H1 (cell line): Measurements from ENCODE around the gene TSHR. TPM values are rescaled to one million over a fixed set of nuclear protein-coding genes. Genes with fewer than 3 reads are reported as not detected.
A peak's percentile ranks its signal among the peaks of the same experiment; 100 is the strongest.

Source experiments
- CTCF ChIA-PET: fragments of 300-600 bp; sonication (Branson Sonifier 250); formaldehyde crosslinking; loops from one replicate; lab custom pipeline; 2021; ENCODE audit not compliant: partially characterized antibody; lab: Charles Lee
- POLR2A ChIA-PET: fragments of 300-600 bp; sonication (Branson Sonifier 250); formaldehyde crosslinking; loops from one replicate; lab custom pipeline; 2021; ENCODE audit warnings: inconsistent platforms; ENCODE audit not compliant: partially characterized antibody; lab: Charles Lee
- DNase-seq, 2 experiments: peaks; one replicate each; pipeline versions ENCODE4 v3.0.0 to v3.0.0-alpha.2; 2010 to 2022; ENCODE audit warnings: low spot score in 2 of 2, low read depth in 1 of 2, mixed read lengths in 1 of 2
- FAIRE-seq: peaks from 2 replicates; lab custom pipeline; 2011; peaks lifted over from hg19 to GRCh38; lab: Jason Lieb, UNC
- H2AFZ ChIP-seq: 2 replicates; pipeline ENCODE4 v1.8.1; 2012; ENCODE audit warnings: low read length, inconsistent platforms
- H2AK5ac ChIP-seq: 2 replicates; pipeline ENCODE4 v1.6.1; 2013; ENCODE audit warnings: low read depth, low read length
- H2BK120ac ChIP-seq: replicated peaks from 2 replicates; pipeline ENCODE3; 2013; ENCODE audit warnings: low read depth, low read length, inconsistent platforms
- H2BK12ac ChIP-seq: 2 replicates; pipeline ENCODE4 v1.6.1; 2013; ENCODE audit warnings: low read depth, low read length
- H2BK15ac ChIP-seq: 2 replicates; pipeline ENCODE4 v1.6.1; 2013; ENCODE audit warnings: low read length
- H2BK20ac ChIP-seq: 2 replicates; pipeline ENCODE4 v1.6.1; 2013; ENCODE audit warnings: low read length
- H2BK5ac ChIP-seq: 2 replicates; pipeline ENCODE4 v1.6.1; 2013; ENCODE audit warnings: low read depth, low read length
- H3K14ac ChIP-seq: 2 replicates; pipeline ENCODE4 v1.6.1; 2013; ENCODE audit warnings: inconsistent platforms; ENCODE audit not compliant: insufficient read length
- H3K18ac ChIP-seq: 2 replicates; pipeline ENCODE4 v1.6.1; 2013; ENCODE audit warnings: low read length; ENCODE audit errors: extremely low read depth
- H3K23ac ChIP-seq: 2 replicates; pipeline ENCODE4 v1.6.1; 2013; ENCODE audit warnings: inconsistent platforms; ENCODE audit not compliant: insufficient read length
- H3K23me2 ChIP-seq: 2 replicates; pipeline ENCODE4 v1.6.1; 2013; ENCODE audit warnings: low read depth, low read length
- H3K27ac ChIP-seq: 2 replicates; pipeline ENCODE4 v1.6.1; 2011; ENCODE audit warnings: low read depth, low read length, inconsistent platforms
- H3K27me3 ChIP-seq, 4 experiments: replicated peaks in 1 of 4; 1 replicate in 1 of 4; 2 replicates in 3 of 4; pipeline versions ENCODE4 v1.6.1 to v1.8.1; 2011 to 2013; ENCODE audit warnings: low read length in 3 of 4, mild to moderate bottlenecking in 3 of 4, inconsistent platforms in 2 of 4, mixed read lengths in 2 of 4, moderate library complexity in 1 of 4; ENCODE audit not compliant: control insufficient read depth in 3 of 4, insufficient read depth in 3 of 4; ENCODE audit errors: extremely low read depth in 1 of 4
- H3K36me3 ChIP-seq, 4 experiments: 2 replicates each; pipeline versions ENCODE4 v1.6.1 to v1.8.1; 2011 to 2013; ENCODE audit warnings: mild to moderate bottlenecking in 4 of 4, low read length in 3 of 4, moderate library complexity in 2 of 4, control low read depth in 1 of 4, inconsistent platforms in 1 of 4; ENCODE audit not compliant: insufficient read depth in 4 of 4, control insufficient read depth in 2 of 4
- H3K4ac ChIP-seq: replicated peaks from 2 replicates; pipeline ENCODE3; 2013; ENCODE audit warnings: low read length, low read depth, mixed read lengths, inconsistent platforms; ENCODE audit not compliant: insufficient read length
- H3K4me1 ChIP-seq, 4 experiments: replicated peaks in 1 of 4; 1 replicate in 1 of 4; 2 replicates in 3 of 4; pipeline versions ENCODE4 v1.6.1 to v1.8.1; 2011 to 2013; ENCODE audit warnings: low read length in 3 of 4, inconsistent platforms in 2 of 4, mixed read lengths in 1 of 4; ENCODE audit not compliant: insufficient read depth in 4 of 4, control insufficient read depth in 3 of 4
- H3K4me2 ChIP-seq, 2 experiments: 2 replicates each; pipeline versions ENCODE4 v1.6.1 to v1.8.1; 2011 to 2013; ENCODE audit warnings: low read depth in 2 of 2, low read length in 2 of 2, control low read depth in 1 of 2, inconsistent platforms in 1 of 2, mild to moderate bottlenecking in 1 of 2; ENCODE audit not compliant: insufficient read depth in 1 of 2
- H3K4me3 ChIP-seq, 4 experiments: fragments of 200-600, 300-600 bp in 1 of 4; sonication (generic), shearing (Covaris generic), sonication (Bioruptor Twin) in 1 of 4; 2 replicates each; pipeline versions ENCODE4 v1.5.1 to v1.8.1; 2011 to 2016; ENCODE audit warnings: low read length in 4 of 4, low read depth in 3 of 4, control low read depth in 2 of 4, inconsistent platforms in 2 of 4, mild to moderate bottlenecking in 2 of 4, mixed read lengths in 1 of 4, moderate library complexity in 1 of 4; ENCODE audit not compliant: insufficient read depth in 2 of 4; ENCODE audit errors: extremely low read depth in 1 of 4
- H3K56ac ChIP-seq: replicated peaks from 2 replicates; pipeline ENCODE3; 2013; ENCODE audit warnings: low read depth, mild to moderate bottlenecking, mixed read lengths, low read length, inconsistent platforms; ENCODE audit not compliant: insufficient read length
- H3K79me1 ChIP-seq: 2 replicates; pipeline ENCODE4 v1.6.1; 2013; ENCODE audit warnings: low read depth, low read length, control low read depth
- H3K79me2 ChIP-seq, 2 experiments: 2 replicates each; pipeline versions ENCODE4 v1.6.1 to v1.8.1; 2012 to 2013; ENCODE audit warnings: low read length in 2 of 2, mild to moderate bottlenecking in 2 of 2, inconsistent platforms in 1 of 2; ENCODE audit not compliant: insufficient read depth in 2 of 2, control insufficient read depth in 1 of 2
- H3K9ac ChIP-seq, 4 experiments: replicated peaks in 1 of 4; 1 replicate in 1 of 4; 2 replicates in 3 of 4; pipeline versions ENCODE4 v1.6.1 to v1.8.1; 2011 to 2013; ENCODE audit warnings: low read depth in 3 of 4, low read length in 3 of 4, control low read depth in 2 of 4, mild to moderate bottlenecking in 2 of 4, moderate library complexity in 2 of 4, inconsistent platforms in 1 of 4; ENCODE audit errors: extremely low read depth in 1 of 4
- H3K9me3 ChIP-seq, 2 experiments: 2 replicates each; pipeline versions ENCODE4 v1.6.1 to v1.8.1; 2012 to 2013; ENCODE audit warnings: mild to moderate bottlenecking in 2 of 2, moderate library complexity in 2 of 2, control low read depth in 1 of 2, inconsistent platforms in 1 of 2, low read depth in 1 of 2, low read length in 1 of 2, mixed read lengths in 1 of 2; ENCODE audit not compliant: insufficient read depth in 2 of 2
- H4K20me1 ChIP-seq, 2 experiments: replicated peaks in 1 of 2; 2 replicates each; pipeline versions ENCODE3 to v1.8.1; 2011 to 2013; ENCODE audit warnings: inconsistent platforms in 2 of 2, low read length in 2 of 2, mild to moderate bottlenecking in 1 of 2; ENCODE audit not compliant: insufficient read depth in 2 of 2, control insufficient read depth in 1 of 2
- H4K5ac ChIP-seq: 2 replicates; pipeline ENCODE4 v1.6.1; 2013; ENCODE audit warnings: low read length, low read depth, mixed read lengths, inconsistent platforms; ENCODE audit not compliant: insufficient read length
- H4K8ac ChIP-seq: 2 replicates; pipeline ENCODE4 v1.8.0; 2013; ENCODE audit warnings: mild to moderate bottlenecking, moderate library complexity, low read length, inconsistent platforms; ENCODE audit not compliant: insufficient read depth; ENCODE audit errors: extremely low read depth
- H4K91ac ChIP-seq: replicated peaks from 2 replicates; pipeline ENCODE3; 2013; ENCODE audit warnings: low read length, mixed read lengths, inconsistent platforms; ENCODE audit not compliant: insufficient read length
- KDM5A ChIP-seq: fragments of 200-600 bp; IDR thresholded peaks from 2 replicates; pipeline ENCODE4 v1.7.1; 2012; ENCODE audit warnings: mild to moderate bottlenecking, low read length, inconsistent platforms, mixed read lengths
- MAFK ChIP-seq: IDR thresholded peaks from 2 replicates; pipeline ENCODE4 v1.6.1; 2012; ENCODE audit warnings: low read depth, mild to moderate bottlenecking, improper control_type of control experiment, low read length
- WGBS, 2 experiments: shearing (Covaris generic) in 1 of 2; methylation state at CpG; one replicate each; pipeline versions ENCODE4 v1.1.6 to v1.1.7; 2013 to 2015; ENCODE audit warnings: low lambda C conversion rate in 2 of 2, mixed read lengths in 2 of 2, inconsistent platforms in 1 of 2, low coverage in 1 of 2, missing lambda C conversion rate in 1 of 2; ENCODE audit not compliant: insufficient replicate concordance in 2 of 2, insufficient coverage in 1 of 2, insufficient read length in 1 of 2; ENCODE audit errors: extremely low coverage in 1 of 2, missing lambda C conversion rate in 1 of 2; 5-methylcytosine and 5-hydroxymethylcytosine counted together
- polyA plus RNA-seq, 7 experiments: library from polyadenylated mRNA; depleted of rRNA in 3 of 7; stranded (reverse) in 5 of 7; unstranded in 2 of 7; fragments of >200 nt in 5 of 7; fragments of 200-250 nt in 2 of 7; gene quantifications; 1 replicate in 5 of 7; 2 replicates in 1 of 7; 4 replicates in 1 of 7; pipeline versions ENCODE4 v1.2.1 to v1.2.3, GENCODE V29; 2011 to 2013; ENCODE audit warnings: missing spikeins in 2 of 7, mixed read lengths in 2 of 7
- total RNA-seq: library from RNA; stranded (reverse); fragmentation: NEBNext Ultra II Directional; extraction: Animal tissue kit (Norgen Biotek cat#: 25700); gene quantifications from 2 replicates; pipeline ENCODE4 v1.2.1, GENCODE V29; 2021

Gene TSHR
- total and polyA plus RNA-seq, 2 of the 8 experiments (the other 6 are each of a cell fraction or from before 2014, with no cell fraction given), result 0.27 TPM; not detected in 1

DNA sequence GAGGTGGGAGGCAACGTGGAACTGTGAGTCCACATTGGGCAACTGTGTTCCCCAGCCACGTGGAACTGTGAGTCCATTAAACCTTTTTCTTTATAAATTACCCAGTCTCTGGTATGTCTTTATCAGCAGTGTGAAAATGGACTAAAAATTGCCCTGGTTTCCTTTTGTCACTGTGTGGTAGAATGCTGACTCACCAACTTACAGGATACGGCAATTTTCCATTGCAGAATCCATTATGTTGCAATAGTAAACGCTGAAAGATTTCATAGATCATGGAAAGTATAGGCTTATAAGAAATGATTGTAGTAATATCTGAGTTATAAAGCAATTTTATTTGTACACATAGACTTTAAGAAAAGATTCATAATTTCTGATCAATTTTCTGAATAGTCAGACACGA is 172.4 kb downstream of the TSHR start:
- POLR2A ChIA-PET, result no interaction called here
- FAIRE-seq (no peak), DNase-seq (no peak)
- H4K5ac ChIP-seq, result no peak overlapping the region
- H3K23ac ChIP-seq, result no peak overlapping the region
- no peak overlapping the region for H3K14ac ChIP-seq
- H3K27me3 ChIP-seq, result no peaks in the 10 kb centered on the region
- no peak overlapping the region for H4K91ac ChIP-seq
- H4K8ac ChIP-seq, result no peak overlapping the region
- no peaks in the 10 kb centered on the region for H3K79me2 ChIP-seq
- H2AK5ac ChIP-seq, result no peak overlapping the region
- no peak overlapping the region for H3K4me3 ChIP-seq
- H3K9ac ChIP-seq, result no peak overlapping the region
- no peak overlapping the region for H3K18ac ChIP-seq
- H3K4me2 ChIP-seq, result no peak overlapping the region
- H3K9me3 ChIP-seq, result no peaks in the 10 kb centered on the region; a peak in 1 of 4 replicates
- no peak overlapping the region for H3K56ac ChIP-seq
- CTCF ChIA-PET, result no interaction called here
- no peak overlapping the region for H2BK12ac ChIP-seq
- no peak overlapping the region for H2AFZ ChIP-seq
- H3K4ac ChIP-seq, result no peak overlapping the region
- peaks cover 1% of the 10 kb centered on the region; the same call in 1 of the 2 replicates for H3K23me2 ChIP-seq
- no peaks in the 10 kb centered on the region for H3K79me1 ChIP-seq
- no peak overlapping the region for H2BK15ac ChIP-seq
- TF ChIP-seq MAFK, result 0 out of 2 replicates have a peak, but pooled peaks have one; percentile 5
- TF ChIP-seq KDM5A, result no peak
- TF ChIP-seq, all 59 proteins: peak for 1
- Histone ChIP-seq H3K36me3 (no peaks in the 10 kb centered on the region), H4K20me1 (no peaks in the 10 kb centered on the region), H3K4me1 (no peaks in the 10 kb centered on the region), H2BK120ac (no peak overlapping the region), H2BK5ac (no peak overlapping the region), H2BK20ac (no peak overlapping the region), H3K27ac (no peak overlapping the region)
- WGBS, 2 experiments, result 87% methylated on average over 5 of the region's 5 CpGs; no CpG with 5 or more reads in 1 of the 2 experiments
